Smooth muscle cell of the brain vasculature (primary cell): ENCODE measurements around the gene CD9.

Experiments
- DNase-seq: peaks from one replicate; pipeline ENCODE4 v3.0.0-alpha.2; 2012; ENCODE audit warnings: low read depth, low spot score

The CD9 gene

DNA sequence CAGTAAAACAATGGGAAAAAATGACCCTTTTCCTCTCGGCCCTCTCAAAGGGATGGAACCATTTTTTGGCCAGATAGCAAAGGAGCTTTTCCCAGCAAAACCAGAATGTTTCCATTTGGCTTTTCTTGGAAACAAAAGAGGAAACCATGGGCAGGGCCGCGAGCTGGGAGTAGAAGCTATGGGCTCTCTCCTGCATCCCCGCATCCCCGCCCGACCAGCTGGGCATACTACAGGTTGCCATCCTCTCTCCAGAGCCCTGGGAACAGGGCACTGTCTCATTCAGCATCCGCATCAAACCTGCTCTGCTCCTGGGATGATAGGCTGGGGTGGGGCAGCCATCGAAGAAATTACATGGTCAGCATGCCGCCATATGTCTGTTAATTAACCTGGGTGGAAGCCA lies 20.9 kb downstream of the CD9 start:
- no peak for DNase-seq

- no peak for DNase-seq
Measured at GRCh38 chr12:6222078-6222654, 22.0 kb downstream of the CD9 start.

DNA sequence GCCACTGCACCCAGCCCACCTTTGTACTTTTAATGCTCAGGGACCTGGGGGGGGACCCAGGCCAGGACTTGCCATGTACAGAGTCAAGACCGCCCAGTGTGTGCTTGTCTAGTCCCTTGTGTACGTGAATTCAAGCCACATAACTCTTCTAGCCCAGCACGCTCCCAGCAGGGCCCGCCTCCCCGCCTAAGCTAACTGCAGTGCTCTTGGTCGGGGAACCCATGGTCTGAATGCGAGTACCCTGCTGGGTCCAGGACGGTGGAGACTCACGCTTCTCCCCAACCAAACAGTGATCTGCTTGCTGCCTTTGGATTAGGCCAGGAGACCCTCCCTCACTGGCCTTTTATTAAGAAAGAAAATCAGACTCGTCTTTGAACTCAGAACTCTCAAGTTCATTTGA lies 23.3 kb downstream of the CD9 start:
- no peak for DNase-seq

- DNase-seq = no peak
Measured at GRCh38 chr12:6224550-6224949, 24.4 kb downstream of the CD9 start.

DNA sequence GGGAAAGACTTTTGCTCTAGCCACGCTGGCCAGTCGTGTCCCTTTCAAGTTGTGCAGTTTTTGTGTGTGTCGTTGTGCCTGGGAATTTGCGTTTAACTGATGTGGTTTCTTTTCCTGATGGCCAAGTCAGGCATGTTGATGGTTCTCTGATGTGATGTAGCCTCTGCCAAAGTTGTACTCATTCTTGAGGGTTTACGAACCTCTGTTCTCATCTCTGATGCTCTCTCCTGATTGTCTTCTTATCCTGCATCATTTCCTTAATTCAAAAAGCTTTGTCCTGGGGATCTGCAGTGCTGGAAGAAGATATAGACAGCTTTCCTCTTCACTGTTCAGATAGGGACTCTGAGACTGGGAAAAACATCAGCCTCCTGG lies 25.4 kb downstream of the CD9 start:
- DNase-seq = no peak

DNA sequence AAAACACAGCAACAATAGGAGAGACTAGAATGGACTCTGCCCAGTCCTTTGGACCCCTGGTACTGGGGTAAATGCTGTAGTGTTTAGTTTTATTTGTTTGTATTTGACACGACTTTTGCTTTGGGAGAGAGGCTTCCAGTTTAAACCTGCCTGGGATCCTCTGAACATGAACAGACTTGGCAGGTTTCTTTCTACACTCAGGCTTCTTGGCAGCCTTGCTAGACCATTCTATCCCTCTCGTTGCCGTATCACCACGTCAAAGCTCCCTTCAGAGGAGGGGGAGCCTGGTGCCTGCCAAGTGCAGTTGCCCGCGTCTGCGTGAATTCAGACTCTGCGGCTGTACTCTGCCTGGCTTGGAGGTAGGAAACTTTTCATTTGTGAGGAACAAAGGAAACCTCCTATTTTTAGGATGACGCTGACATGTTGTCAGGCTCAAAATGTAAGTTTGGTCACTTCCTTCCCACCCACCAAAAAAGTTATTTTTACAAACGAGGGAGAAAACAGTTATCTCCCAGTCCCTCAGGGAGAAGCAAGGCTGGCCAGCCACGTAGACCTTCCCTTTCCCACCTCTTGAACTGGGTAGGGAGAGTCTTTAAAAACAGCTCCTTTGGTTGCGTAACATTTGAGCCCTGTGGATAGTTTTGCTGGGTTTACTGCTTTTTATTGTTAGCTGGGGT lies 25.9 kb downstream of the CD9 start:
- DNase-seq = no peak

GRCh38 chr12:6226679-6227051 lies 26.5 kb downstream of the CD9 start:
- no peak for DNase-seq

DNA sequence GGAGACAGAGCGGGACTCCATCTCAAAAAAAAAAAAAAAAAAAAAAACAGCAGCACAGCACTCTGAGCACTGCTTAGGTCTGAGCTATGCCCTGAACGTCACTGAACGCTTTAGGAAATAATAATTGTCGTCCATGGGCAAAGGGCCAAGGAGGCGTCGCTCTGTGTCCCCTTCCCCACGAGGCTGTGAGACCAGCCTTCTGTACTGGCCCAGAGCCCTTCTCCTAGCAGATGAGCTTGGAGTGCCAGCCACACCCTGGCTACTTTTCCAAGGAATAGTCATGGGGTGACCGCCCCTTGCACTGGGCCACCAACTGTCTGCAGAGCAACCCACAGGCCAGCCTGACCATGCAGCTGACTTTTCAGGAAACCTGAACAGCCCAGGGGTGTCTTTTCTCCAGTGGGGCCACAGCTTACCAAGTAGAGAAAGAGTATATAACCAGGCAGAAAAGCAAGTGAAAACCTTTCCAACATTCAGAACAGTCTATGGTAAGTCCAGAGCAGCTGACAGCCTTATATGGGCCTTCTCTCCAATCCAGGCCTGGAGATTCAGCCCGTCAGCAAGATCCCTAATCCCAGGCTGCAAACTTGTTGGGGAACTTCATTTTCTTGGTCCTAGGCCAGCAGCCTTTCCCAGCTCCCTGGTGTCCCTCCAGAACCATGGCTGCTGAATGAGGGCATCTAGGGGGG lies 28.5 kb downstream of the CD9 start:
- no peak for DNase-seq

DNA sequence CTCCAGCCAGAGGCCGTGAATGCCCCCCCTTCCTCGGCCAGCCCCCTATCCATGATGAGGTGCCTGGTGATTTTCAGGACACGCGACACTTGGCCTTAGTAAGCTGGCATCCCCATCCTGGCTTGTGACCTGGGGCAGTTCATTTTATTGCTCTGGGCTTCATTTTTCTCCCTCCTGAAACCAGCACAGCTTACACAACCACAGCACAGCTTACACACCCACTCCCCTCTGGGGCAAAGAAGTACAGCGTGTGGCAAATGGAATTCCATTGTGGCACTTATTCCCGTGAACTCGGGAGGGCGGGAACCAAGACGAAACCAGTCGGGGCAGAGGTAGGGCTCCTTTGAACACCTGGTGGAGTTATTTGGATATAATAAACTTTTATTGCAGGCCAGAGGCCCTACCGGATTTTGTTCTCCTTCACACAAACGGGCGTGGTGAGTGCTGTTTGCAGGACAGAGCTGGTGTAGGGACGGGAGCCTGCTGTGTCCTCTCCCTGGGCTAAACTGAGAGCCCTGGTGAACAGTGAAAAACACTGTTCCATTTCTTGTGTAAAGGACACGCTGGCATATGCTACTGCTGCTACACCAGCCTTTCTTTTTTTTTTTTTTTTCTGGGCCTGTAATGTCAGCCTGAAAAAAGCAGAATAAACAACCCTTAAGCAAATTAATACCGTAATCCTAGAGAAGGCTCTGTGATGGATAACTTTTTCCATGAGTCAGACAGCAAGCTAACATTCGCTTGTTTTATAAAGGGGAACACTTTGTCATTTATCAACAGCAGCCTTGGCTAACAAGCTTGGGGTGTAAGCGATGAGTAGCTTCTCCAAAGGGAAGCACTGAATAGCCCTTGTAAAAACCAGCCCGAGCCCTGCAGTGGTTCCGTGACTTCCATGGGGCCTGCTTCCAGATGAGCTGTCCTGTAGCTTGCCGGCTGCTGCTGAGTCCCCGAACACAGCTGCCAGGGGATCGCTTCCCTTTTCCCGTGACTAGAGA lies 29.3 kb downstream of the CD9 start:
- DNase-seq = no peak

DNA sequence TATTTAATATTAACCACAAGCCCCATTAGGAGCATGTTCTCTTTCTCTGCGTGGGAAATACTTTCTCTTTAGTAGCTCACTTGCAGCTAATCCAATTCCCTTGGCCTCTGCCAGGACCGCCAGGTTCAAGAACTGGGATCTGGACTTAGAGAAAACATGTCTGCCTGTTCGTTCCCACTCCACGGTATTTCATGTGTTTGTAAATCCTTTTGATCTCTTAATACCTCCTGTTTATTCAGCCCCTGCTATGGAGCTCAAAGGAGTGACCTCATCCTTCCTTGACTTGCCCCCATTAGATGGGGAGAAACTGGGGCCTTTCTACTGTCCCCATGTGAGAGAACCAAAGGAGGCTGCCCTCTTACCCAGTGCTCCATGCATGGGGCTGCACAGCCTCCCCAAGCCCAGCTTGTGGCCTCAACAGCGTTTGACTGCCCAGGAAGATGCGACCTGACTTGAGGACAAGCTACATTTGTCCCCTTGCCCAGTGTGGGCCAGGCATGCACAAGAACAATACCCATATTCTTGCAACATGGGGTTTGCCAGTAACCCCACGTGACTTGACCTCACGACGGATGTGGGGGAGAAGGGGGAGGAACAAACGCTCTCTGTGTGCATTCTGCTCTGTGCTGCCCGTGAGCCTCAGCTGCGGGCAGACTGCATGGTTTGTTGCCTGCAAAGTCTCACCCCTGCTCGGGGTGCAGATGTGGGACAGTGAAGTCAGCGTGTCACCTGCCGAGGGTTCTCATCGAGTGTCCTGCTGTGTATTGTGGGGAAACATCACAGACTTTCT lies 30.3 kb downstream of the CD9 start:
- no peak for DNase-seq

DNA sequence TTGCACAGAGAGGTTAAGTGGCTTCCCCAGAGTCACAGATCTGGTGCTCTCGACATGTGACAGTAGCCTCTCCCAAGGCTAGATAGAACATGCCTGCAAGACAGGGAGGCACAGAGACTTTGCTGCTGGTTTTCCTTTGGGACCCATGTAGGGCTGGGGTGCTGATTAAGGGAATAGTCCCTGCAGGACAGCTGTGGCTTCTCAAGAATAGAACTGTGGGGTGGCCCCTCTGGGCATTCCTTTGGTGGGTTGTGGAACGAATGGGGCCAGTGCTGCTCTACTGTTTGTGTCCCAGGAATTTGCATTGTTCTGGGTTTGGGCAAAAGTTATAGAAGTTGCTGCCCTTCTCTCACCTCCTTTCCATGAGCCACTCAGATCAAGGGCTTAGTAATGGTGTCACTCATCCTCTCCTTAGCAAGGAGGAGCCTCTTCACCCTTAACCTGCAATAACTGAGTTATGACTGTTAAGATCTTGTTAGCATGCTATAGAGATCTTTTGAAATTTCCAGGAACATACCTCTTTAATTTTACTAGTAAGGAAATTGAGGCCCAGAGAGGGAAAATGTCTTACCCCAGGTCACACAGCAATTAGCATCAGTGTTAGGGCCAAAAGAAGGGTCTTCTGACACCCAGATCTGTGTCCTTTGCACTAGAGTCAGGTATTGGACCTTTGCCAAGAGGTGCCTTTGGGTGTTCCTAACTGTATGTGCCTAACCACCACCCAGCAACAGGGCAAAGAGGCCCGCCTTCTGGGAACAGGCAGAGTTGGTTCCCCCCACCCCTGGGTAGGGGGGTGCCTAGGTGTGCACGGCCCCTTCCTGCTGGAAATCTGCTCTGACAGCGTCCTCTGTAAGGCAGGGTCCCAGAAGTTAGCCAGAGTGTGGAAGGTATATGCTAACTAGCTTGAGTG lies 31.4 kb downstream of the CD9 start:
- no peak for DNase-seq

DNA sequence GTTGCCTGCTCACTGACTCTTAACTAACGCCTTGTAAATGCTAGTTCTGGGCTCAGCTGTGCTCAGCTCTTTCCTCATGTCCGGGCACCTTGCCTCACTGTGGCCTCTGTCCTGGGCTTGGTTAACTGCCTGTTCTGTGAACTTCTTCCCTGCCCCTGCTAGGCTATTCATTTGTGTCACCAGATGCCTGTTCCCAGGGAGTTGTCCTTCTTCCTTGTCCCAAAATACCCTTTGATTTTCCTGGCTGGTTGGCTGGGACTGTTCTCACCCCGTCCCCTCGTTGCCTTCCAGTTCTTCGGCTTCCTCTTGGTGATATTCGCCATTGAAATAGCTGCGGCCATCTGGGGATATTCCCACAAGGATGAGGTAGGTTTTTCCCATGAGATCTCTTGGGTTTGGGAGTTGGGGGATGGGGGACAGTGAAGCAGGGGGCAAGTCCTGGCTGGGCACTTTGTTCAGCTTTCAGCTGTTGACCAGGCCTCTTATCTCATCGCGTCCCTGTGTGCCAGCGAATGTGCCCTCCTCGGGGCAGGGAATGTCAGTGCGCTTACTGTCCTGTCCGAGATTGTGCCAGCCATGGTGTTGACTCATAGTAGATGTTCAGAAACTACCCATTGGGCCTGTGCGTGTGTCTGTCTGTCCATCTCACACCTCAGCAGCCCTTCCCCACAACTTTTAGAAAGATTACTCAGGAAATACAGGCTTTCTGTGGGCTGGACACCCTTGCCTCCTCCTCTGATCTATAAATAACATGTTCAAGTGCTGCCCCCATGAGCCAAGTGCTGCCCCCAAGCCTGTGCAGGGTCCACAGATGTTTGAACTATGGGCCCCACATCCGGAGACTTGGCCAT lies 33.1 kb downstream of the CD9 start:
- no peak for DNase-seq

- DNase-seq = no peak
Measured at GRCh38 chr12:6234214-6234613, 34.0 kb downstream of the CD9 start.

DNA sequence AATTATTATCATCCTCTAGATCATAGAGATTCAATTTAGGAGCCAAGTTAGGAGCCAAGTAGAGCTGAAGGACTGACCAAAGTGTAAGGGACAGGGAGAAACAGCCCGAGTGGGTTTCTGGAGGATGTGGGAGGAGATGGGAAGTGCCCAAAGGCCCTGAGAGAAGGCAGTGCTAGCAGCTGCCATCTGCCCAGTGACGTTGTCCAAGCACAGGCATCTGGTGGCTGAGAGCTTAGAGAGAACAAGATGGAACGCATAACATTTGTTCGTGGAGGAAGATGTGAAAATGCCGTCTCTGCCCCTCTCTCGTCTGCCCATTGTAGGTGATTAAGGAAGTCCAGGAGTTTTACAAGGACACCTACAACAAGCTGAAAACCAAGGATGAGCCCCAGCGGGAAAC lies 34.7 kb downstream of the CD9 start:
- no peak for DNase-seq

DNA sequence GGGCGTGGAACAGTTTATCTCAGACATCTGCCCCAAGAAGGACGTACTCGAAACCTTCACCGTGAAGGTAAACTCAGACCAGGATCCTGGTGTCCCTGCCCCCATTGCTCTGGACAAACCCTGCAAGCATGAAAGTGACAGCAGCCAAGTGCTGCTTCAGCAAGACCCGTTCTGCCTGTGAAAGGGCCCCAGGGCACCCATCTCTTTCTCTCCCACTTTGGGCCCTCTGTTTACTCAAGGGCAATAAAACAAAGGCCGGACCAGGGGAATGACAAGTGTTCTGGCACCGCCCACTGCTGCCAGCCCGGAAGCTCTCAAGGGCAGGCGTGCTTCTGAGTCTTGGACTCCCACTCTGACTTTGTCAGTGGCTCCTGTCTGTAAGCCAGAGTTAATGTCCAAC lies 35.3 kb downstream of the CD9 start:
- no peak for DNase-seq

DNA sequence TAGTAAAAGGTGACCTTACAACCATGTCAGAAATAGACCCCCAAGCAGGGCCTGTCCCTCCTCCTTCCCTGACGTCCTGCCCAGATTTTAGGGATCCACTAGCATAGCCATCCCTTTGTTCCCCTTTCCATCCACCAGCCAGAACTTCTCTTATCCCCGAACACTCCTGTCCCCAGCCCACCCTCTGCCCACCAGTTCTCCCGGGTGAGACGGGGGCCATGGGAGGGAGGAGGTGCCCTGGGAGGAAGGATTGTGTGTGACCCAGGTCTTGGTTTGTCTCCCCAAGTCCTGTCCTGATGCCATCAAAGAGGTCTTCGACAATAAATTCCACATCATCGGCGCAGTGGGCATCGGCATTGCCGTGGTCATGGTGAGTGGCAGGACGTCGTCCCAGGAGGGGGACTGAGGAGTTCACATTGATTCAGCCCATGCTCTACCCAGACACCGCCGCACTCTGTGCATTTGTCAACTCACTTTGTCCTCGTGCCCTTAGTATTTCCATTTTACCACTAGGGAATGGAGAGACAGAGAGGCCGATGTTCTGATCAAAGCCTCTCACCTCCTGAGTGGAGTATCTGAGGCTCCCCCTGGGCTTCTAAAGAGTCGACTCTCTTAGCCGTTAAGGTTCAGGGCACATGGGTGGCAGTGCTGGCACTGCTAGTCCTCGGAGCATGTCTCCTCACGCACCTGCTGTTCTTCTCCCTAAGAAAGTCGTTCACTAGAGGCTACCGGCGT lies 35.9 kb downstream of the CD9 start:
- DNase-seq = no peak

GRCh38 chr12:6236641-6236940 lies 36.4 kb downstream of the CD9 start:
- DNase-seq = no peak

GRCh38 chr12:6237830-6238229 lies 37.6 kb downstream of the CD9 start:
- no peak for DNase-seq

DNA sequence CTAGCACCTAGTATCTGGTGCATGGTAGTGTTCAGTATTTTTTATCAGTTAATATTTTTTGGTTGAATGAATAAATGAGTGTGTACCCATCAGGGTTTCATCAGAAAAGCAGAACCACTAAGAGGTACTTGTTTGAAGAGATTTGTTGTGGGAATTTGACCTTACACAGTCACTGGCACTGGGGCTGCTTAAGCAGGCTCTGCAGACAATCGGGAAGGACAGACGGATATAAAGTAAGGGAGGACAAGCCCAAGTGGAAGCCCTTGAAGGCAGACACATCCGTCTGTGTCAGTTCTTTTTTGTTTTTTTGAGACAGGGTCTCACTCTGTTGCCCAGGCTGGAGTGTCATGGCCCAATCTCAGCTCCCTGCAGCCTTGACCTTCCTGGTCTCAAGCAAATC lies 38.7 kb downstream of the CD9 start:
- DNase-seq = no peak
